ENCODE measurements around the gene CCNI. TPM values are rescaled to one million over a fixed set of nuclear protein-coding genes. Genes with fewer than 3 reads are reported as not detected.

CCNI gene
- total RNA-seq, 1 experiment from 2014 or later, result 213 TPM

GRCh38 chr4:77009511-77010115 is 66.2 kb downstream of the CCNI start:
- Mint-ChIP-seq H3K9me3 (no peaks in the 10 kb centered on the region), H3K36me3 (peaks cover 32% of the 10 kb centered on the region), H3K27me3 (ENCODE audit: low read depth) (no peaks in the 10 kb centered on the region), H3K4me1 (peaks cover 64% of the 10 kb centered on the region), H3K4me3 (no peak overlapping the region), H3K27ac (peak overlapping the region; percentile 2)
- CTCF ChIA-PET, result no interaction called here
- no peak for DNase-seq (ENCODE audit: low spot score)
- no peak for ATAC-seq
- no peak for TF ChIP-seq JAZF1 (CRISPR knock-in tag; IDR thresholded peaks at IDR 0.05)
- TF ChIP-seq ZBTB21 (CRISPR knock-in tag; IDR thresholded peaks at IDR 0.05; ENCODE audit: borderline replicate concordance), result no peak
- no peak for TF ChIP-seq GTF2I (CRISPR knock-in tag; conservative IDR thresholded peaks at IDR 0.05)
- TF ChIP-seq AR (CRISPR knock-in tag; IDR thresholded peaks at IDR 0.05), result no peak
- TF ChIP-seq ATF2 (CRISPR knock-in tag; IDR thresholded peaks at IDR 0.05; ENCODE audit: borderline replicate concordance, low read depth), result no peak
- no peak for TF ChIP-seq CREB1 (CRISPR knock-in tag; IDR thresholded peaks at IDR 0.05)
- no peak for TF ChIP-seq NFYB (CRISPR knock-in tag; conservative IDR thresholded peaks at IDR 0.05; ENCODE audit: low read depth)
- TF ChIP-seq ZNF532 (CRISPR knock-in tag; IDR thresholded peaks at IDR 0.05; ENCODE audit: borderline replicate concordance), result no peak
- no peak for TF ChIP-seq ZNF671 (CRISPR knock-in tag; IDR thresholded peaks at IDR 0.05)
- TF ChIP-seq ESRRA (CRISPR knock-in tag; IDR thresholded peaks at IDR 0.05; ENCODE audit: borderline replicate concordance), result no peak
- TF ChIP-seq ZNF416 (CRISPR knock-in tag; IDR thresholded peaks at IDR 0.05), result no peak
- no peak for TF ChIP-seq USF1 (CRISPR knock-in tag; IDR thresholded peaks at IDR 0.05)
- POLR2A ChIA-PET, result no interaction called here

- TF ChIP-seq USF1 (CRISPR knock-in tag; IDR thresholded peaks at IDR 0.05) (no peak), TEAD1 (CRISPR knock-in tag; IDR thresholded peaks at IDR 0.05) (peak; percentile 26; the same call in 1 of the 2 replicates)
- Mint-ChIP-seq H3K4me1 (peaks cover 55% of the 10 kb centered on the region), H3K27ac (peak overlapping the region; percentile 92), H3K36me3 (peaks cover 31% of the 10 kb centered on the region), H3K9me3 (no peaks in the 10 kb centered on the region), H3K4me3 (no peak overlapping the region), H3K27me3 (ENCODE audit: low read depth) (no peaks in the 10 kb centered on the region)
- ATAC-seq, result peak; percentile 69
- no peak for DNase-seq (ENCODE audit: low spot score)
- ChIA-PET POLR2A (no interaction called here), CTCF (interaction anchor here (0.6 to 1.6 kb wide), 4 partner anchors 17 to 196 kb away, joined by 3 to 5 read pairs (median 4); no protein-coding TSS in a partner anchor)
These were observed 68.2 kb downstream of the CCNI start for GRCh38 chr4:77007358-77008230.
